Astrocyte (in vitro differentiated cells and primary cell): ENCODE data around the gene ERG. TPM values are rescaled to one million over a fixed set of nuclear protein-coding genes. Genes with fewer than 3 reads are reported as not detected.

ENCODE experiments used
- DNase-seq: peaks from one replicate; pipeline ENCODE4 v3.0.0-alpha.2; 2010; ENCODE audit warnings: low read depth
- FAIRE-seq: peaks from 2 replicates; lab custom pipeline; 2011; peaks lifted over from hg19 to GRCh38; lab: Jason Lieb, UNC
- H2AFZ ChIP-seq: 2 replicates; pipeline ENCODE4 v1.6.0; 2012; ENCODE audit warnings: low read depth, low read length, inconsistent platforms
- H3K27ac ChIP-seq: 2 replicates; pipeline ENCODE4 v1.5.1; 2011; ENCODE audit warnings: low read depth, low read length, inconsistent platforms
- H3K27me3 ChIP-seq: 2 replicates; pipeline ENCODE4 v1.6.0; 2011; ENCODE audit warnings: low read length, inconsistent platforms; ENCODE audit not compliant: insufficient read depth
- H3K36me3 ChIP-seq: 2 replicates; pipeline ENCODE4 v1.5.1; 2011; ENCODE audit warnings: low read length, inconsistent platforms; ENCODE audit not compliant: insufficient read depth
- H3K4me1 ChIP-seq: 2 replicates; pipeline ENCODE4 v1.5.1; 2011; ENCODE audit warnings: low read length, inconsistent platforms; ENCODE audit not compliant: insufficient read depth
- H3K4me2 ChIP-seq: 2 replicates; pipeline ENCODE4 v1.6.0; 2012; ENCODE audit warnings: low read length, inconsistent platforms
- H3K4me3 ChIP-seq: 2 replicates; pipeline ENCODE4 v1.5.1; 2011; ENCODE audit warnings: low read depth, mild to moderate bottlenecking, low read length, inconsistent platforms; ENCODE audit not compliant: insufficient read depth
- H3K79me2 ChIP-seq: 2 replicates; pipeline ENCODE4 v1.6.0; 2012; ENCODE audit warnings: mild to moderate bottlenecking, low read length, inconsistent platforms; ENCODE audit not compliant: insufficient read depth
- H3K9ac ChIP-seq: 2 replicates; pipeline ENCODE4 v1.6.0; 2012; ENCODE audit warnings: mild to moderate bottlenecking, low read length, inconsistent platforms
- H3K9me3 ChIP-seq: 2 replicates; pipeline ENCODE4 v1.5.1; 2012; ENCODE audit warnings: low read depth, mild to moderate bottlenecking, low read length, inconsistent platforms; ENCODE audit not compliant: insufficient read depth
- H4K20me1 ChIP-seq: 2 replicates; pipeline ENCODE4 v1.6.0; 2012; ENCODE audit warnings: low read length, inconsistent platforms; ENCODE audit not compliant: insufficient read depth
- H3K27ac Mint-ChIP-seq: one replicate; pipeline ENCODE4 v1.8.0; 2021; ENCODE audit warnings: mild to moderate bottlenecking, mixed read lengths; ENCODE audit not compliant: unreplicated experiment
- H3K27me3 Mint-ChIP-seq: one replicate; pipeline ENCODE4 v1.8.0; 2021; ENCODE audit warnings: low read depth, mixed read lengths; ENCODE audit not compliant: unreplicated experiment
- H3K36me3 Mint-ChIP-seq: one replicate; pipeline ENCODE4 v1.8.0; 2021; ENCODE audit warnings: low read depth, mixed read lengths; ENCODE audit not compliant: unreplicated experiment
- H3K4me1 Mint-ChIP-seq: one replicate; pipeline ENCODE4 v1.8.0; 2021; ENCODE audit warnings: low read depth, mixed read lengths; ENCODE audit not compliant: unreplicated experiment
- H3K4me3 Mint-ChIP-seq: one replicate; pipeline ENCODE4 v1.8.0; 2021; ENCODE audit warnings: mild to moderate bottlenecking, moderate library complexity, mixed read lengths; ENCODE audit not compliant: unreplicated experiment
- H3K9me3 Mint-ChIP-seq: one replicate; pipeline ENCODE4 v1.8.0; 2021; ENCODE audit warnings: mild to moderate bottlenecking, mixed read lengths; ENCODE audit not compliant: unreplicated experiment
- CTCF ChIP-seq: IDR thresholded peaks from 2 replicates; pipeline ENCODE4 v1.5.1; 2011; ENCODE audit warnings: low read depth, mild to moderate bottlenecking, inconsistent platforms, low read length, moderate library complexity; ENCODE audit not compliant: insufficient read depth
- EZH2 ChIP-seq: IDR thresholded peaks from 2 replicates; pipeline ENCODE4 v1.6.1; 2012; ENCODE audit warnings: mild to moderate bottlenecking, low read length, inconsistent platforms; ENCODE audit not compliant: insufficient read depth
- total RNA-seq: library from RNA; stranded (reverse); gene quantifications from 2 replicates; pipeline ENCODE4 v1.2.1, GENCODE V29; 2021

Gene ERG
- total RNA-seq, 1 donor from 2014 or later = 0.84 TPM

- no peak overlapping the region for H3K4me3 ChIP-seq
- Mint-ChIP-seq H3K4me3 (no peak overlapping the region), H3K36me3 (no peaks in the 10 kb centered on the region), H3K27ac (no peak overlapping the region), H3K9me3 (no peaks in the 10 kb centered on the region), H3K4me1 (no peaks in the 10 kb centered on the region), H3K27me3 (peaks cover 21% of the 10 kb centered on the region)
- H3K79me2 ChIP-seq = no peaks in the 10 kb centered on the region
- no peak overlapping the region for H2AFZ ChIP-seq
- H3K27me3 ChIP-seq = peaks cover 2% of the 10 kb centered on the region
- H4K20me1 ChIP-seq = no peaks in the 10 kb centered on the region
- H3K27ac ChIP-seq = no peak overlapping the region
- H3K4me1 ChIP-seq = no peaks in the 10 kb centered on the region
- TF ChIP-seq CTCF (no peak), EZH2 (no peak)
- H3K9ac ChIP-seq = no peak overlapping the region
- DNase-seq (no peak), FAIRE-seq (no peak)
- H3K36me3 ChIP-seq = no peaks in the 10 kb centered on the region
- no peaks in the 10 kb centered on the region for H3K9me3 ChIP-seq
- H3K4me2 ChIP-seq = no peak overlapping the region
Measured at GRCh38 chr21:38401191-38401926, 96.9 kb downstream of the ERG start.

GRCh38 chr21:38400195-38400919 is 97.9 kb downstream of the ERG start:
- H3K27me3 Mint-ChIP-seq = peaks cover 21% of the 10 kb centered on the region
- H3K27ac Mint-ChIP-seq = no peak overlapping the region
- H3K4me1 ChIP-seq = no peaks in the 10 kb centered on the region
- no peaks in the 10 kb centered on the region for H3K36me3 ChIP-seq
- no peak overlapping the region for H2AFZ ChIP-seq
- no peaks in the 10 kb centered on the region for H4K20me1 ChIP-seq
- no peak overlapping the region for H3K4me3 ChIP-seq
- H3K79me2 ChIP-seq = no peaks in the 10 kb centered on the region
- no peaks in the 10 kb centered on the region for H3K4me1 Mint-ChIP-seq
- H3K9me3 ChIP-seq = no peaks in the 10 kb centered on the region
- H3K27me3 ChIP-seq = peaks cover 4% of the 10 kb centered on the region
- no peak for FAIRE-seq
- no peak for DNase-seq
- no peak overlapping the region for H3K4me3 Mint-ChIP-seq
- TF ChIP-seq EZH2 (no peak), CTCF (no peak)
- H3K27ac ChIP-seq = no peak overlapping the region
- H3K9me3 Mint-ChIP-seq = no peaks in the 10 kb centered on the region
- no peaks in the 10 kb centered on the region for H3K36me3 Mint-ChIP-seq
- no peak overlapping the region for H3K4me2 ChIP-seq
- no peak overlapping the region for H3K9ac ChIP-seq
